Neural progenitor cell (in vitro differentiated cells): ENCODE data around the gene SPRY4.

Experiments
- CTCF ChIP-seq: fragments of 200-600 bp; sonication (generic); IDR thresholded peaks from 2 replicates; pipeline ENCODE4 v1.5.1; 2017; ENCODE audit warnings: antibody characterized with exemption, mild to moderate bottlenecking
- EZH2 ChIP-seq: fragments of 200-600 bp; sonication (generic); IDR thresholded peaks from 2 replicates; pipeline ENCODE4 v1.6.1; 2017; ENCODE audit warnings: antibody characterized with exemption, mild to moderate bottlenecking, moderate library complexity

GRCh38 chr5:142319105-142319504 is 5.7 kb downstream of the SPRY4 start:
- TF ChIP-seq EZH2 (no peak), CTCF (no peak)
